Lower lobe of right lung (tissue), 2 donors: ENCODE measurements around the gene CCDC180. TPM values are rescaled to one million over a fixed set of nuclear protein-coding genes. Genes with fewer than 3 reads are reported as not detected.
"Not testable (repeated sequence)": the region's sequence is repeated elsewhere in the genome, so short reads cannot be mapped to it uniquely, and the experiment has no call there.

Experiments
- ATAC-seq, 2 donors: fragments of 200-7000 bp; cut with Tn5 transposase; one replicate each; pipeline ENCODE4 v1.9.1; 2020 to 2022; ENCODE audit warnings: mild to moderate bottlenecking in 2 of 2, moderate library complexity in 2 of 2
- DNase-seq: peaks from one replicate; pipeline ENCODE4 v3.0.0-alpha.2; 2020
- H3K27ac ChIP-seq: fragments of 200-600 bp; one replicate; pipeline ENCODE4 v1.8.0; 2022
- H3K27me3 ChIP-seq: fragments of 200-600 bp; one replicate; pipeline ENCODE4 v1.8.0; 2022; ENCODE audit warnings: low read depth
- H3K36me3 ChIP-seq: fragments of 200-600 bp; one replicate; pipeline ENCODE4 v1.8.0; 2022; ENCODE audit warnings: mild to moderate bottlenecking
- H3K4me1 ChIP-seq: fragments of 200-600 bp; one replicate; pipeline ENCODE4 v1.8.0; 2022
- H3K4me3 ChIP-seq: fragments of 200-600 bp; one replicate; pipeline ENCODE4 v1.8.0; 2022; ENCODE audit warnings: mild to moderate bottlenecking
- H3K9me3 ChIP-seq: fragments of 200-600 bp; one replicate; pipeline ENCODE4 v1.8.0; 2022
- intact Hi-C: fragments of 100-400 bp; cut with DNase I; formaldehyde crosslinking; loops from one replicate; pipeline ENCODE4 v1.11.0; 2022
- total RNA-seq: library from RNA; stranded (reverse); fragmentation: NEBNext Ultra II Directional; extraction: Animal tissue kit (Norgen Biotek cat#: 25700); gene quantifications from one replicate; pipeline ENCODE4 v1.2.1, GENCODE V29; 2021
- TF ChIP-seq, protein P1 (sequence below): fragments of 200-600 bp; IDR thresholded peaks from one replicate; pipeline ENCODE4 v1.8.0; 2022; ENCODE audit warnings: antibody characterized with exemption, mild to moderate bottlenecking
- donor health status: DM: no; HTN: yes; CAD: no; lungs with severe emphysema.

Gene CCDC180
- total RNA-seq, 1 donor from 2014 or later, result 11.3 TPM

DNA sequence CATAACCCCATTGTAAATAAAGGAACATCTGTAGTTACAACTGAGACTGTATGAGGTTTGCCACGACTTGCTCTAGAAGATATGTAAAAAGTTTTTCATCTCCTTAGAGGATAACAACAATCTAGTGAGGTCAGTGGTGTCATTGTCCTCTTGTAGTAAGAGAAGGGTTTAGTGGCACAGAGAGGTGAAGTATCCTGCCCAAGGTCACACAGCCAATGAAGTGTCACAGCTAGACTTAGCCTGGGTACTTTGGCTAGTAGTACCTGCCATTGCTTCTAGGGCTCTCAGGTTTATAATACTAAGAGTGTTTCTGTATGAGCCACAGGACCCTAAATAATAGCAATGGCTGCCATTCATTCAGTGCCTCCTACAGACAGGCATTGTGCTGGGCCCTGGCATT lies 13.8 kb downstream of the CCDC180 start:
- no peaks in the 10 kb centered on the region for H3K9me3 ChIP-seq
- no peak overlapping the region for H3K27ac ChIP-seq
- TF ChIP-seq, protein P1, sequence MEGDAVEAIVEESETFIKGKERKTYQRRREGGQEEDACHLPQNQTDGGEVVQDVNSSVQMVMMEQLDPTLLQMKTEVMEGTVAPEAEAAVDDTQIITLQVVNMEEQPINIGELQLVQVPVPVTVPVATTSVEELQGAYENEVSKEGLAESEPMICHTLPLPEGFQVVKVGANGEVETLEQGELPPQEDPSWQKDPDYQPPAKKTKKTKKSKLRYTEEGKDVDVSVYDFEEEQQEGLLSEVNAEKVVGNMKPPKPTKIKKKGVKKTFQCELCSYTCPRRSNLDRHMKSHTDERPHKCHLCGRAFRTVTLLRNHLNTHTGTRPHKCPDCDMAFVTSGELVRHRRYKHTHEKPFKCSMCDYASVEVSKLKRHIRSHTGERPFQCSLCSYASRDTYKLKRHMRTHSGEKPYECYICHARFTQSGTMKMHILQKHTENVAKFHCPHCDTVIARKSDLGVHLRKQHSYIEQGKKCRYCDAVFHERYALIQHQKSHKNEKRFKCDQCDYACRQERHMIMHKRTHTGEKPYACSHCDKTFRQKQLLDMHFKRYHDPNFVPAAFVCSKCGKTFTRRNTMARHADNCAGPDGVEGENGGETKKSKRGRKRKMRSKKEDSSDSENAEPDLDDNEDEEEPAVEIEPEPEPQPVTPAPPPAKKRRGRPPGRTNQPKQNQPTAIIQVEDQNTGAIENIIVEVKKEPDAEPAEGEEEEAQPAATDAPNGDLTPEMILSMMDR, result no peak
- H3K27me3 ChIP-seq, result no peaks in the 10 kb centered on the region
- DNase-seq, result no peak
- intact Hi-C loops, result no loop called here
- no peaks in the 10 kb centered on the region for H3K4me1 ChIP-seq
- H3K36me3 ChIP-seq, result peaks cover 32% of the 10 kb centered on the region
- ATAC-seq, result no peak
- H3K4me3 ChIP-seq, result no peak overlapping the region

DNA sequence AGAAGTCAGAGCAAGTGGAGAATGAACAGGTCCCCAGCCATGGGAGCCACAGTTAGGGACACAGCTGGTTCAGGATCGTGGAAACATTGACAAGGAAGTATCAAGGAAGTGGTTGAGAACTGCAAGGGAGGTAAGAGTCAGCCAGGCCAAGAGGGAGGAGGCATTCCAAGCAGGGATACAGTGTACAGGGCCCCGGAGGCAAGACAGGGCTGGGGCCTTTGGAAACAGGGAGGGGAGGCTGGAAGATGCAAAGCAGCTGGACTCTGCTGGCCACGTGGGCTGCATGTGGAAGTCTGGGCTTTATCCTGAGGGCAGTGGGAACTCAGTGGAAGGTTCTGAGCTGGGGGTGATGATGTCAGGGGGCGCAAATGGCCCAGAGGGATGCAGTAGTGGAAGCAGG lies 14.2 kb downstream of the CCDC180 start:
- TF ChIP-seq, protein P1, result no peak
- ATAC-seq, result no peak
- intact Hi-C loops, result no loop called here
- H3K9me3 ChIP-seq, result no peaks in the 10 kb centered on the region
- no peak overlapping the region for H3K27ac ChIP-seq
- H3K4me1 ChIP-seq, result no peaks in the 10 kb centered on the region
- DNase-seq, result no peak
- no peak overlapping the region for H3K4me3 ChIP-seq
- H3K27me3 ChIP-seq, result no peaks in the 10 kb centered on the region
- H3K36me3 ChIP-seq, result peaks cover 37% of the 10 kb centered on the region

GRCh38 chr9:97322105-97322504 lies 14.6 kb downstream of the CCDC180 start:
- H3K27ac ChIP-seq, result no peak overlapping the region
- H3K36me3 ChIP-seq, result peaks cover 37% of the 10 kb centered on the region
- no peak for DNase-seq
- ATAC-seq, result no peak
- H3K4me3 ChIP-seq, result no peak overlapping the region
- H3K27me3 ChIP-seq, result no peaks in the 10 kb centered on the region
- TF ChIP-seq, protein P1, result no peak
- H3K4me1 ChIP-seq, result no peaks in the 10 kb centered on the region
- H3K9me3 ChIP-seq, result no peaks in the 10 kb centered on the region
- intact Hi-C loops, result no loop called here

- H3K36me3 ChIP-seq, result peaks cover 37% of the 10 kb centered on the region
- H3K27ac ChIP-seq, result no peak overlapping the region
- no peaks in the 10 kb centered on the region for H3K27me3 ChIP-seq
- TF ChIP-seq, protein P1, result no peak
- DNase-seq (no peak), ATAC-seq (no peak)
- intact Hi-C loops, result no loop called here
- H3K9me3 ChIP-seq, result no peaks in the 10 kb centered on the region
- no peak overlapping the region for H3K4me3 ChIP-seq
- H3K4me1 ChIP-seq, result no peaks in the 10 kb centered on the region
Observed at GRCh38 chr9:97324954-97325353, 17.5 kb downstream of the CCDC180 start.

- Histone ChIP-seq H3K4me1 (no peaks in the 10 kb centered on the region), H3K4me3 (no peak overlapping the region), H3K27me3 (no peaks in the 10 kb centered on the region), H3K36me3 (peaks cover 31% of the 10 kb centered on the region), H3K9me3 (peaks cover 8% of the 10 kb centered on the region), H3K27ac (no peak overlapping the region)
- TF ChIP-seq, protein P1, result no peak
- intact Hi-C loops, result no loop called here
- DNase-seq (no peak), ATAC-seq (no peak)
Observed at GRCh38 chr9:97327562-97327961, 20.1 kb downstream of the CCDC180 start.

- no peaks in the 10 kb centered on the region for H3K4me1 ChIP-seq
- intact Hi-C loops, result no loop called here
- DNase-seq, result no peak
- peaks cover 7% of the 10 kb centered on the region for H3K36me3 ChIP-seq
- no peak overlapping the region for H3K27ac ChIP-seq
- H3K4me3 ChIP-seq, result no peak overlapping the region
- no peak for ATAC-seq
- no peaks in the 10 kb centered on the region for H3K27me3 ChIP-seq
- H3K9me3 ChIP-seq, result peaks cover 13% of the 10 kb centered on the region
- TF ChIP-seq, protein P1, result no peak
Observed at GRCh38 chr9:97332993-97333392, 25.5 kb downstream of the CCDC180 start.

DNA sequence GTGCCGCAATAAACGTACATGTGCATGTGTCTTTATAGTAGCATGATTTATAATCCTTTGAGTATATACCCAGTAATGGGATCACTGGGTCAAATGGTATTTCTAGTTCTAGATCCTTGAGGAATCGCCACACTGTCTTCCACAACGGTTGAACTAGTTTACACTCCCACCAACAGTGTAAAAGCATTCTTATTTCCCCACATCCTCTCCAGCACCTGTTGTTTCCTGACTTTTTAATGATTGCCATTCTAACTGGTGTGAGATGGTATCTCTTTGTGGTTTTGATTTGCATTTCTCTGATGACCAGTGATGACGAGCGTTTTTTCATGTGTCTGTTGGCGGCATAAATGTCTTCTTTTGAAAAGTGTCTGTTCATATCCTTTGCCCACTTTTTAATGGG lies 28.2 kb downstream of the CCDC180 start:
- ATAC-seq, H3K36me3 ChIP-seq, H3K27me3 ChIP-seq, intact Hi-C loops, DNase-seq, H3K27ac ChIP-seq, H3K4me3 ChIP-seq, H3K4me1 ChIP-seq: not testable (repeated sequence)
- H3K9me3 ChIP-seq, result peaks cover 13% of the 10 kb centered on the region
